GM18511 (cell line): ENCODE measurements around the gene MBNL3.
"Not testable (repeated sequence)": the region's sequence is repeated elsewhere in the genome, so short reads cannot be mapped to it uniquely, and the experiment has no call there.

ENCODE experiments used
- ATAC-seq: cut with Tn5 transposase; IDR thresholded peaks from one replicate; pipeline ENCODE4 v1.9.1; 2021; ENCODE audit warnings: mild to moderate bottlenecking, moderate library complexity; ENCODE audit not compliant: unreplicated experiment

The MBNL3 gene

DNA sequence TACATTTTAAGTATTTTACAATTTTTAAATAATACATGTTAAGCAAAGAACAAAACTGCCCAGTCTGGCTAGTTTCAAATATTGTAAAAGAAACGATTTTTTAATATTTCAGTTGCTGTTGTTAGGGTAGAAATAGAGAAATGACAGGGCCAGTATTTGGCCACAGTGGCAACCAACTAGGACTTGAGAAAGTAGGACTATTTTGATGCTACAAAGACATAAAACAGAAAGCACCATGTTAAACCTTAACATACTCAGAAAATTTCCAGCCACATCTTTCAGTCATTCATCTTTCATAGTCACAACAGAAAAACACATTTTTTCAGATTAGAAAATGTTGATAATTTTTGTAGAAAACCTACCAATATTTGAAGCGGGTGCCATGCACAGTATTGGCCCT, 104.5 kb downstream of the MBNL3 start:
- ATAC-seq, result no peak

DNA sequence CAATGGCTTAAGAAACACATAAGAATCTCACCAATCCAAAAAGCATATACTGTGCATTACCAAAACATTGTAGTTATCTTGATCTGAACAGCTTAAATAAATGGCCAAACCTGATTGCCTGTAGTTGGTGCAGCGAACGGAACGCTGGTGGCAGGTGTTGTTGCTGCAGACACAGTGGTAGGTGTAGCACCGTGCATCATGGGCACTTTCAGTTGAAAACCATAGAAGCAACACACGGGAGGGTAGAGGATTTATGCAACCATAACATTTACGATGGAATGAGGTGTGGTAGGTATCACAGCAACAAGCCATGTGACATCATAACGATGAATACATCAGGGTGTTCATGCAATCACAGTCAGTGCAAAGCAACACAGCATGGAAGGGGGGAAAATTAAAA, 106.8 kb downstream of the MBNL3 start:
- no peak for ATAC-seq

DNA sequence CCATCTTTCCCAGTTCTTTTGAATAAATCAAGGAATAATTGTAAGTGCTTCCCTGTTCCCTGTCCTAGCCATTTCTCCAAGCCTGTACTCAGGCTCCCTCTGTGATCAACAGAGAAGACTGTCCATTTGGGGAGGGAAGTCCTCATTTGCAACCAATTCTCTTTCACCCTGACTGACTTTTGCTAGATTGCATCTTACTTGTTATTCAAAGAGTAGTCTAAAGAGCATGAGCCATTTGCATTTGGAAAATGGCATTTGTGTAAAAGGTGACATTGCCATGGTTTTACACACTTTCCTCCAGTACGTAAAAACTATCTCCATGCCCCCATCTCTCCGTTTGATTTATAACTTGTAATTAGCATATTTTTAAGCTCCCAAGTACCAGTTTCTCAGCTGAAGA, 110.6 kb downstream of the MBNL3 start:
- no peak for ATAC-seq

DNA sequence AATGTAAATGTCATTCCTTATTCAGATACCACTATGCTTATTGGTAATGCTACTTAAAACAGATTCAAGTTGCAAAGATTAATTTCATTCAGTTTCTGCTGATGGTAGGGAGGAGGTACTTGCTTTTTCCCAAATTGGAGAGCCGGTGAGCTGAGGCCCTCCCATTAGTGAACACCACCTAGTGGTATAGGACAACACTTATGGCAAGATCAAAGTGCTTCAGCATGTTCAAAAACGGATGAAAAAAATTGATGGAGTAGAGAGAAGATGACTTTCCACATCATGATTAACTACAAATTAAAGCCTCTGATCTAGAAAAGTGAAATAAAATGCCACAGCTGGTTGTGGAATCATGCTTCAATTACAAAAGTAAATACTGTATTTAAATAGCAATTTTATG, 112.9 kb downstream of the MBNL3 start:
- no peak for ATAC-seq

DNA sequence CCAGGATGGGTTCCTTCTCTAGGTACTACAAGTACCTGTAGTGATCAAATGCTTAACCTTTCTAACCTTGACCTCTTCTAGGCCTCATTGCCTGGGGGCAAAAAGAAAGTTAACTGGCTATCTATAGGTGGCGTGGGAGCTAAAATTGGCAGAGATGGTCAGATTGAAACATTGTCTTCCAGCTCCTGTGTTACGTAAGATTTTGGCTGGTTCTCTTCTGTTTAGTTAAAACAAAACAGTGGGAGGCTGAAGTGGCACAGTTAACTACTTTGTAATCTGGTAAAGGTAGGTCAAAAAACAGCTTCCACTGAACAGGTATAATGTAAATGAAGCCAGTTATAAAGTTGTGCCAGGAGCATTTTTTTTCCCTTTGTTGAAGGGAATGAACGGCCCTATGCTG, 115.2 kb downstream of the MBNL3 start:
- no peak for ATAC-seq

DNA sequence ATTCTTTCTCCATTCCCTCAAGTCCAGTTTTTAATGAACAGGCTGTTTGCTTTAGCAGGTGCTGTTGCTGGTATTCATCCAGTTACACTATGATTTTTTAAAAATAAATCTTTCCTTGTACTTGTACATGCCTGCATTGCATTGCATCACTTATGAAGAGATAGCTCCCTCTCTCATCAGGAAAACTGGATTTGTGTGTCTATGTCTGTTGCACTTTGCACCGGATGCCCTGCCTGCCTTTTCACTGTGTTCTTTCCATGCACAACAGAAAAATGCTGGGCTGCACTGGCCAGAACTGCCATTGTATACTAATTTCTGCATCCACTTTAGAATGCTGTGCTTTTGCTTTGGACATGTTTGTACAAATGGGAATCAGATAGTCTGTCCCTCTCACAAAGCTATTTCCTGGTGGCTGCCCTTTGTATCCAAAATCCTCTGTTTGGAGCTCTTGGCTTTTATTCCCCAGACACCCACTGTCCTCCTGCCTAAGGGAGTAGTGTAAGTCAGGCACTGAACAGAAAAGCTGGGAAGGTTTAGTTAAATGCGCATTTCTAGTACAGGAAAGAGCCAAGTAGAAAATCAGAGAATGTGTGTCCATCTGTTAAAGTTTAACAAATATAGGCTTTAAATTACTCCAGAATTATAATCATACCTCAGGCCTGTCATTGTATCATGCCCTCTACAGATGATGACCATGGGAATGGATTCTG, 119.1 kb downstream of the MBNL3 start:
- ATAC-seq, result no peak

DNA sequence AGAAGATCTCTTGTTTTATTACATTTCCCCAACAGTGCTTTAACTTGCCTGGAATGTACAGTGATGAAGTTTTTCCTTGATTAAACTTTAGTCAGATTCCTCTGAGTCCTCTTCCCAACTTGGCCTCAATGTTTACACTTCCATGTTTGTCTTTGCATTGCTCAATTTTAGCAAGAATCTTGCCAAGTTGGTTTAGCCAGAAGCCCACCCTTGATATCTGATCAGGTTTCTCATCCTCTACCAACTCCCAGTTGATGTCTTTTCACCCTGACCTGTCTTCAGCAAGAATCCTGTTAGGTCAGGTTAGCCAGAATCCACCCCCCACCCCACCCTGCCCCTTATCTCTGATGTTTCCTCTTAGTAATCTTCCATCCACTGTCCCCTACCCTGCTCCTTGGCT, 120.9 kb downstream of the MBNL3 start:
- no peak for ATAC-seq

DNA sequence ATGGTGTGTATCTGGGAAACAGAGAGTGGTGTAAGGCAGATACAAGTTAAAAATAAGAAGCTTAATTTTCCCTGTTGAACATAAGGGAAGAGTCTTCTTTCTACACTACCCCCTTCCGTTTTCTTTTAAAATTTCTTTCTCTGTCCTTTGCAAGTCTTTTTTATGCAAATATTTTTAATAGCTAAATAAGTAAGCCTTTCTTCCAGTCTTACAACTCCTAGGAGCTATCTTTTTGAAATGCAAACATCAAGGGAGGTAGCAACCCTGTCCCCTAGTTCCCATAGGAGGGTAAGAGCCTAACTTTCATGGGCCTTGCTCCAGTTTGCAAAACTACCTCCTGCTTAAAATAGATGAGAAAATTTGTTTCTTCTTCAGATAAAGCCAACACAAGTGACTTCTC, 121.5 kb downstream of the MBNL3 start:
- no peak for ATAC-seq

DNA sequence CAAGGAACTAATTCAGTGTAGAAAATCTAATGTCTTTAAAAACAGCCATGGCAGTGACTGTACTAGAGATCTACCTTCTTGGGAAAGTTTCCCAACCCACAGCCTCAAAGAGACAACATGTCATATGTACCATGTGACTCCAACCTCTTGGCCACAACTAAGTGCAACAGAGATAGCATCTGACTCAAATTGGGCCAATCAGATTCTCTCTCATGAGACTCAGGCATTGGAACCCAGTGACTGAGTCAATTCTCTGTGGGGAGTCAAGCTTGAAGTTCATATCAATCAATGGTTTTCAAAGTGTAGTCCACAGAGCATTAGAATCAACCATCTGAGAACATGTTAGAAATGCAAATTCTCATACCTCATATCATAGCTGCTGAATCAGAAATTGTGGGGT, 123.3 kb downstream of the MBNL3 start:
- ATAC-seq, result no peak

DNA sequence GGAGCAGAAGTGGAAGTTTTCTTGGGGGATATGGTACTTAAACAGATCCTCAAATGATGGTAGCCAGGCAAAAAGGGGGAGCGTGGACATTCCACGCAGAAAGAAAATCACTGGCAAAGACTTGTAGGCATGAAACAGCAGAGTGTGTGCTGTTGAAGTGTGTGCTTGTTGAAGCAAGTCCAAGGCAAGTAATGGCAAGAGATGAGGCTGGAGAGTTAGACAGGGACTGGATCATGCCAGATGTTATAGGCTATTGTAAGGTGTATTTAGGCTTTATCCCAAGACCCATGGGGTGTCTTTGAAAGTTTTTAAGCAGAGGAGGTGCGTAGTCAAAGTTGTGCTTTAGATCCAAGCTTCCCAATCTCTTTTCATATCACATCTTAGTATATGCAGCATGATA, 124.5 kb downstream of the MBNL3 start:
- no peak for ATAC-seq

DNA sequence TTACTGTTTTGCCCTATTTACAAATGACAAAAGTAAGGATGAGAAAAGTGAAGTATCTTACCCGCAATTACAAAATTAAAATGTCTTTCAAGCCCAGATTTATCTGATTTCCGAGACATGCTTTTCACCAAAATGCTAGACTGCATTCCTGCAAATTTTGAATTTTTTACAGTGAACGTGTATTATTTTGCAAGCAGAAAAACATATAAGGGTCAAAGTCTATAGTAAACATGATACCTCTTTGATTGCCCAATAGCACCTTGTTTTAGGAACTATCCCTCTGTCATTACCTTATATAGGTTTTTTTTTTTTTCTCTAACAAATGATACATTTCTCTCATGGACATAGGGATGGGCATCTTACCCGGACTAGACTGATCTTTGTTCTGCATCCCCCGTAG, 135.4 kb downstream of the MBNL3 start:
- no peak for ATAC-seq

DNA sequence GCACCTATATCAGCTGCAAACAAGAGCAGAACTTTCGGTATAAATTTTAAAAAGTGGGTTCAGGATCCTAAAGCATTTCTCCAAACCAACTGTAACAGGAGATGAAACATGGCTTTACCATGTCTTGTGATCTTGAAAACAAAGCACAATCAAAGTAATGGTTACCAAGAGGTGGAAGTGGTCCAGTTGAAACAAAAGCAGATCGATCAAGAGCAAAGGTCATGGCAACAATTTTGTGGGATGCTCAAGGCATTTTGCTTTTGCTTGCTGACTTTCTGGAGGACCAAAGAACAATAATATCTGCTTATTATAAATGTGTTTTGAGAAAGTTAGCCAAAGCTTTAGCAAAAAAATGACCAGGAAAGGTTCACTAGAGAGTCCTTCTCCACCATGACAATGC, 152.7 kb downstream of the MBNL3 start:
- ATAC-seq, result no peak

DNA sequence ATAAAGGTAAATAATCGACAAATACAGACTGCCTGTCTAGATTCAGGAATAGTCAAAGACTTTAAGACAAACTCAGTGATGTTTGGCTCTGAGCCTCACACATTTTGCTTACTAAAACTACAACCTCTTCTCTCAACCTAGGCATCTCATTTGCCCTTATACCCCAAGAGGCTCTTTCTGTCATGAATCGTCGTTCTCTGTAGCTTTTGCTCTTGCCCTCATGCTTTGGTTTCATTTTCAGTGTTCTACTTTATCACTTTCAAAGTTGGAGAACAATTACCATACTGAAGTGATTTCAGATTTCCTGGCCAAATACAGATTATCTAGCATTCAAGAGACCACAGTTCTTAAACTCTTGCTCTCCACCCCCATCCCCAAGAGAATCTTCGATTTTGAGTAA, 155.5 kb downstream of the MBNL3 start:
- ATAC-seq, result no peak

DNA sequence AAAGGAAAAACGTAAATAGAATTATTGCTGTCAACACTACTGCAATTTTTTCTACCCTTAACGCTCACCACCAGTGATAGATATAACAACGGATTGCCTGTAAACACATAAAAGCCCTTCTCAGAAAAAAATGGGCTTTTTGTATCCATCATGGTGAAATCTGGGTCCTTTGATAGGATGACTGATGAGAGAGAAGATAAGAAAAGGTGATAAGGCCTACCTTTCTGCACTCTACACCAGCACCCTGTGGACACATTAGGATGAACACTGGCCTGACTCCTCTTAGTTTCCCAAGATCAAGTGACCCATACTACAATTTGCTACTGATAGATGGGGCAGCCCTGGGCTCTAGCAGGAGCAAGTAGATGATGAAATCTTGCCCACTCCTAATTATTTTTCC, 157.3 kb downstream of the MBNL3 start:
- no peak for ATAC-seq

DNA sequence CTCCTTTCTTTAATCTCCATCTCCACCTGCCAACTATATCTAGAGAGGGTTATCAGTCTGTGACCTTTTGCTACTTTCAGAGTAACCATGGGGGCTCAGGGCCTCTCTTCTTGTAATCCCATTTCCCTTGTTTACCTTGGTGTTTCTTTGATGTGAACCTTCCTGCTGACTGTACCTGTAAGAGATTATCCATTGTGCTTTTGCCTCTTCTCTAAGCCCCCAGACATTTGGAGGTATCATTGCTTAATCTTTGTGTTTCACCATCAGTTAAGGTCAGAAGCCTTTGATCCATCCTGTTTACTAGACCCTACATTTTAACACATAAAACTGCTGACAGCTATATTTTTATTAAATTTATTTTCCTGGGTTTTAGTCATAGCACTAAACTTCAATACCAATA, 157.8 kb downstream of the MBNL3 start:
- ATAC-seq, result no peak

DNA sequence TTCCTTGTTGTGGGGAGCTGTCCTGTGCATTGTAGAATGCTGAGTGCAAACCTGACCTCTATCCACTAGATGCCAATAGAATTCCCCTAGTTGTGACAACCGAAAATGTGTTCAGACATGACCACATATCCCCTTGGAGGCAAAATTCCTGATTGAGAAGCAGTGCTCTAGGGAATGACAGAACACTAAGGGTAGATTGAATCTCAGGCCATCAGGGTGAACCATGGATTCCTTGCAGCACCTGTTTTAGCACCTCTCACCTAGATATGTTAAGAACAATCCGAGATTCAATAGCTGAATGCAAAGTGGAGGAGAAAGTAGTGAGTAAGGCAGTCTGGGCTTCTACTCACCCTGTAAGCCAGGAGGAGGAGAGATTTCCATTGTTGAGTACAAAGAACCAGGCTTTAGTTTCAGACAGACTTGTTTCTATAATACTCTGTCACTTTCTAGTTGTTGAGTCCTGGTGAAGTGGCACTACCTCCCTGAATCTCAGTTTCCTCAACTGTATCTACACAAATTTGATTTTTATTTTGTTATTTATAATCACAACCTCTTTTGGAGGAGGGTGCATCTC, 158.6 kb downstream of the MBNL3 start:
- no peak for ATAC-seq

DNA sequence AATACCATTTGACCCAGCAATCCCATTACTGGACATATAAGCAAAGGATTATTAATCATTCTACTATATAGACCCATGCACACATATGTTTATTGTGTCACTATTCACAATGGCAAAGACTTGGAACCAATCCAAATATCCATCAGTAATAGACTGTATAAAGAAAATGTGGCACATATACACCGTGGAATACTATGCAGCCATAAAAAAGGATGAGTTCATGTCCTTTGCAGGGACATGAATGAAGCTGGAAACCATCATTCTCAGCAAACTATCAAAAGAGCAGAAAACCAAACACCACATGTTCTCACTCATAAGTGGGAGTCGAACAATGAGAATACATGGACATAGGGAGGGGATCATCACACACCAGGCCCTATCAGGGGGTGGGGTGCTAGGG, 161.9 kb downstream of the MBNL3 start:
- not testable (repeated sequence) for ATAC-seq
